Neural cell (in vitro differentiated cells): Measurements from ENCODE around the gene RNLS. TPM values are rescaled to one million over a fixed set of nuclear protein-coding genes. Genes with fewer than 3 reads are reported as not detected.

Source experiments
- H2AFZ ChIP-seq: fragments of 200-600, 300-800 bp; sonication (generic), shearing (Covaris generic); 2 replicates; pipeline ENCODE4 v1.6.0; 2014; ENCODE audit warnings: low read depth, mild to moderate bottlenecking, antibody characterized with exemption, low read length, moderate library complexity
- H3F3A ChIP-seq: fragments of 200-600 bp; shearing (Covaris generic); 2 replicates; pipeline ENCODE4 v1.6.1; 2016; ENCODE audit warnings: mild to moderate bottlenecking, moderate library complexity, mixed read lengths, antibody characterized with exemption, low read length; ENCODE audit not compliant: insufficient read depth, poor library complexity, severe bottlenecking
- H3K27ac ChIP-seq: fragments of 200-600, 300-800 bp; sonication (generic), shearing (Covaris generic); 2 replicates; pipeline ENCODE4 v1.5.1; 2014; ENCODE audit warnings: mild to moderate bottlenecking, low read length, moderate library complexity
- H3K27me3 ChIP-seq: fragments of 300-800, 200-600 bp; sonication (generic), shearing (Covaris generic); 2 replicates; pipeline ENCODE4 v1.6.0; 2014; ENCODE audit warnings: mild to moderate bottlenecking, low read depth, low read length, moderate library complexity; ENCODE audit not compliant: insufficient read depth
- H3K36me3 ChIP-seq: fragments of 300-800, 200-600 bp; sonication (generic), shearing (Covaris generic); 2 replicates; pipeline ENCODE4 v1.5.1; 2014; ENCODE audit warnings: mild to moderate bottlenecking, antibody characterized with exemption, low read length, moderate library complexity; ENCODE audit not compliant: insufficient read depth
- H3K4me2 ChIP-seq: fragments of 300-800, 200-600 bp; sonication (generic), shearing (Covaris generic); 2 replicates; pipeline ENCODE4 v1.6.0; 2014; ENCODE audit warnings: mild to moderate bottlenecking, low read length
- H3K4me3 ChIP-seq: fragments of 300-800, 200-600 bp; sonication (generic), shearing (Covaris generic); 2 replicates; pipeline ENCODE4 v1.5.1; 2014; ENCODE audit warnings: mild to moderate bottlenecking, low read length, moderate library complexity
- H3K79me2 ChIP-seq: fragments of 200-600 bp; shearing (Covaris generic); replicated peaks from 2 replicates; pipeline ENCODE4 v1.6.0; 2014; ENCODE audit warnings: mild to moderate bottlenecking, low read length, moderate library complexity; ENCODE audit not compliant: insufficient read depth
- H3K9ac ChIP-seq: fragments of 300-800, 200-600 bp; sonication (generic), shearing (Covaris generic); 2 replicates; pipeline ENCODE4 v1.6.1; 2016; ENCODE audit warnings: mild to moderate bottlenecking, low read length, mixed read lengths
- H3K9me2 ChIP-seq: fragments of 200-600 bp; shearing (Covaris generic); 2 replicates; pipeline ENCODE4 v1.6.1; 2016; ENCODE audit warnings: mild to moderate bottlenecking, low read length, mixed read lengths; ENCODE audit not compliant: insufficient read depth
- H3K9me3 ChIP-seq: fragments of 200-600, 300-800 bp; sonication (generic), shearing (Covaris generic); 2 replicates; pipeline ENCODE4 v1.6.1; 2016; ENCODE audit warnings: mild to moderate bottlenecking, mixed run types, low read length, moderate library complexity, mixed read lengths
- H4K20me1 ChIP-seq: fragments of 200-600 bp; shearing (Covaris generic); 2 replicates; pipeline ENCODE4 v1.6.1; 2016; ENCODE audit warnings: mild to moderate bottlenecking, mixed run types; ENCODE audit not compliant: insufficient read depth
- CTCF ChIP-seq: fragments of 450-650 bp; IDR thresholded peaks from 2 replicates; pipeline ENCODE4 v1.5.1; 2014; ENCODE audit warnings: antibody characterized with exemption, mild to moderate bottlenecking, moderate library complexity; ENCODE audit not compliant: poor library complexity, severe bottlenecking
- EP300 ChIP-seq: fragments of 450-650 bp; conservative IDR thresholded peaks from 2 replicates; pipeline ENCODE4 v1.6.1; 2014; ENCODE audit warnings: antibody characterized with exemption, mild to moderate bottlenecking, moderate library complexity; ENCODE audit not compliant: poor library complexity, severe bottlenecking
- EZH2 ChIP-seq: fragments of 200-600, 300-800 bp; shearing (Covaris generic), sonication (generic); IDR thresholded peaks from 2 replicates; pipeline ENCODE4 v1.6.1; 2014; ENCODE audit warnings: antibody characterized with exemption, low read length, borderline replicate concordance, mild to moderate bottlenecking; ENCODE audit not compliant: insufficient read depth, poor library complexity, severe bottlenecking
- MXI1 ChIP-seq: fragments of 450-650 bp; conservative IDR thresholded peaks from 2 replicates; pipeline ENCODE4 v1.6.1; 2014; ENCODE audit warnings: antibody characterized with exemption, mild to moderate bottlenecking; ENCODE audit not compliant: poor library complexity, severe bottlenecking
- POLR2AphosphoS5 ChIP-seq: IDR thresholded peaks from 2 replicates; pipeline ENCODE4 v1.6.1; 2012
- RAD21 ChIP-seq: fragments of 450-650 bp; conservative IDR thresholded peaks from 2 replicates; pipeline ENCODE4 v1.6.1; 2014; ENCODE audit warnings: antibody characterized with exemption, mild to moderate bottlenecking, moderate library complexity
- REST ChIP-seq: IDR thresholded peaks from 2 replicates; pipeline ENCODE4 v1.6.1; 2012; ENCODE audit warnings: borderline replicate concordance
- SMC3 ChIP-seq: fragments of 450-650 bp; conservative IDR thresholded peaks from 2 replicates; pipeline ENCODE4 v1.6.1; 2014; ENCODE audit warnings: antibody characterized with exemption, mild to moderate bottlenecking, moderate library complexity; ENCODE audit not compliant: poor library complexity
- TAF1 ChIP-seq: IDR thresholded peaks from 2 replicates; pipeline ENCODE4 v1.6.1; 2012; ENCODE audit warnings: low read depth
- polyA plus RNA-seq: library from polyadenylated mRNA; depleted of rRNA; stranded (reverse); fragments of >200 nt; gene quantifications from 2 replicates; pipeline ENCODE4 v1.2.3, GENCODE V29; 2014

RNLS gene
- polyA plus RNA-seq, 1 donor from 2014 or later: 0.20 TPM

- Histone ChIP-seq H3K4me2 (no peak overlapping the region), H4K20me1 (no peaks in the 10 kb centered on the region), H3K79me2 (no peaks in the 10 kb centered on the region), H3K4me3 (no peak overlapping the region), H3K9ac (no peak overlapping the region), H3K9me3 (no peaks in the 10 kb centered on the region), H3K9me2 (no peaks in the 10 kb centered on the region), H2AFZ (no peak overlapping the region), H3K27ac (no peak overlapping the region), H3K36me3 (no peaks in the 10 kb centered on the region), H3F3A (no peaks in the 10 kb centered on the region), H3K27me3 (no peaks in the 10 kb centered on the region)
- TF ChIP-seq SMC3: no peak
- TF ChIP-seq RAD21: no peak
- TF ChIP-seq CTCF: no peak
- no peak for TF ChIP-seq TAF1
- no peak for TF ChIP-seq MXI1
- no peak for TF ChIP-seq POLR2AphosphoS5
- no peak for TF ChIP-seq EZH2
- TF ChIP-seq REST: no peak
- no peak for TF ChIP-seq EP300
These were observed 159.4 kb downstream of the RNLS start for GRCh38 chr10:88423732-88424131.

GRCh38 chr10:88421590-88421989, 161.5 kb downstream of the RNLS start:
- TF ChIP-seq POLR2AphosphoS5: no peak
- no peak for TF ChIP-seq MXI1
- TF ChIP-seq EP300: no peak
- TF ChIP-seq REST: no peak
- no peak for TF ChIP-seq SMC3
- no peak for TF ChIP-seq RAD21
- no peak for TF ChIP-seq EZH2
- no peak for TF ChIP-seq TAF1
- TF ChIP-seq CTCF: no peak
- Histone ChIP-seq H3K4me3 (no peak overlapping the region), H4K20me1 (no peaks in the 10 kb centered on the region), H3K27me3 (no peaks in the 10 kb centered on the region), H3K9ac (no peak overlapping the region), H2AFZ (no peak overlapping the region), H3F3A (no peaks in the 10 kb centered on the region), H3K9me3 (no peaks in the 10 kb centered on the region), H3K27ac (no peak overlapping the region), H3K4me2 (no peak overlapping the region), H3K79me2 (no peaks in the 10 kb centered on the region), H3K9me2 (no peaks in the 10 kb centered on the region), H3K36me3 (no peaks in the 10 kb centered on the region)
